Activated T-helper 1 cell treated with Interleukin-2 at 50 U/mL for 16 hours (primary cell): Measurements from ENCODE around the gene KIF5C.

Source experiments
- DNase-seq: peaks from one replicate; pipeline ENCODE4 v3.0.0-alpha.2; 2020; ENCODE audit warnings: low read depth

Gene KIF5C

GRCh38 chr2:148924514-148925178 is 49.6 kb downstream of the KIF5C start:
- DNase-seq: no peak

DNA sequence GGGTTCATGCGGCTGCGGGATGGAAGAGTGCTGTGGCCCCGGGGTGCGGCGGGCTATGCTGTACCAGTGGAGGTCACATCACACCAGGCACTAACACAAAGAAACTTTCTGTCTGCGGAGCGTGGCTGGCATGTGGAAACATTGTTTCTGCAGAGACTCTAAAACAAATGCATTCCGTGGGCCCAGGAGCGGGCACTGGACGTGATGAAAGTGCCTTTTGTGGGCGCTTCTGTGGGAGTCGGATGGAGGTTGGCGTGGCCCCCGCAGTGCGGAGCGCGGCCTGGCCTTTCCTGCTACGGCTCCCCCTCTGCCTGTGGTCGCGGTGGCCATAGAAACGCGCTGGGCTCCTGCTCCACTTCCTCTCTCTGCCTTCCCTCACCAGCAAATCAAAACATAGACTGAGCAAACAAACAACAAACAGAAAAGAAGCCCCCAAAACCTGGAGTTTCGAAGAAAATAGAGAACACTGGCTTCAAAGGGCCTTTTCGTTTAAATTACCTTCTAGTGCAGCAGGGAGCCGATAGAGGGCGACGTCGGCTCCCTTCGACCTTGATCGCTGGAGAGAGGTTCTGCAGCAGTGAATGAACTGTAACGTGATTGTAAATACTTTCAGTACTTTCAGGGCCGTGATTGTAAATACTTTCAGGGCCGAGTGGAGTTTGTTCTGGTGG is 51.4 kb downstream of the KIF5C start:
- peak; percentile 34 for DNase-seq

- peak; percentile 1 for DNase-seq
Observed at GRCh38 chr2:148926981-148927401, 52.0 kb downstream of the KIF5C start.

GRCh38 chr2:148928395-148928794 is 53.4 kb downstream of the KIF5C start:
- DNase-seq: no peak

GRCh38 chr2:148930046-148930775 is 55.2 kb downstream of the KIF5C start:
- no peak for DNase-seq

DNA sequence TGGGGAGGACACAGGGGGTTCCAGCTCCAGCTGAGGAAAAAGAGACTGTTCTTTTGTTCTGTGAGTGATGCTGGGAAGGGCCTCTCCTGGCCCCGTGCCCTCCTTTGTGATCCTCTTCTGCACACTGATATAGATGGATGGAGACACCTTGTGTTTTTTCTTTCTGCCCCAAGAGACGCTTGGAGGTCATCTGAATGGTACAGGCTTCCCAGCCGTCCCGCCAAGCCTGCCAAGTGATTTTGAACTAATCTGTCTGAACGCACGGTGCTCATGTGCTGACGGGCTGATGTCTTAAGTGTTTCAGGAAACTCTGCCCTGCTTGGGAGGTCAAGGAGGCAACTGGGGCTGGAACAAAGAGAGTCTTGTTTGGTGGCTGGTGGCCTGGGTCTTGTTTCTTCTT is 57.5 kb downstream of the KIF5C start:
- DNase-seq: no peak

GRCh38 chr2:148933456-148933855 is 58.4 kb downstream of the KIF5C start:
- no peak for DNase-seq

- DNase-seq: no peak
Observed at GRCh38 chr2:148935791-148936190, 60.8 kb downstream of the KIF5C start.

DNA sequence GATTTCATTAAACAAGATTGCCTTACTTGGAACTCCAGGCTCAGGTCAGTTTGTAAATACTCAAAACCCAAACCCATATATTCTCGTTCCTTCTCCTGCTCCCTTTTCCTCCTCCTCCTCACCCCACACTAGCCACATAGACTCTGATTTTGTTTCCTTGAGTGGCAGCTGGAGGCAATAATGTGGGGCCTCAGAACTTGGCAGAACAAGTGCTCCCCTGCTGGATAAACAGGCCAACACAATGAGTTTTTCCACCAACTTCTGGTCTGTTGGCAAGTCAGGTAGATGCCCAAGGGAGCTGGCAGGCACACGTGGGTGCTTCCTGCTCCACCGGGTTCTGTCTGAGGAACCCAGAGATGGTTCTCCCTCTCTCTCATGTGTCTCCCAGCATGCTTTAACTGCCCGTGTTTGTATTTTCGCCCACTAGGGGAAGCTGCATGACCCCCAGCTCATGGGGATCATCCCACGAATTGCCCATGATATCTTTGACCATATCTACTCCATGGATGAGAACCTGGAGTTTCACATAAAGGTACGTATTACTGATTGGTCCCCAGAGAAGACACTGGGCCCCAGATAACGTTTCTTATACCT is 61.9 kb downstream of the KIF5C start:
- DNase-seq: no peak

DNA sequence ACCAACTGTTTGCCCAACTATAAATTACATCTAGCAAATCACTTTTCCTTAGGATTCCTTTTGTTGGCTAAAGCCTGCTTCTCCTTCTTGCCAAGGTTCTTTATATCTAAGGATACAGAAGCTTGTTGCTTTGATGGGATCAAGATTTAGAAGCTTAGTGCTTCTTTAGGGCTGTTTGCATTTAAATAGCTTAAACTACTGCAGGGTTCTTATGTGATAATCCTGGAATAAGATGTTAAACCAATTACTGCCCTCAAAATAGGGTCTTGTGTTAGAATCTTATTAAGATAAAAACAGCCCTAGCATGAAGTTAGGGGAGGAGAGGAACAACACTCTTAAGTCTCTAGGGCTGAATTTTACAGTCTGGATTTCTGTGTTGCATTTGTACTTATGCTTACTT is 64.2 kb downstream of the KIF5C start:
- no peak for DNase-seq

DNA sequence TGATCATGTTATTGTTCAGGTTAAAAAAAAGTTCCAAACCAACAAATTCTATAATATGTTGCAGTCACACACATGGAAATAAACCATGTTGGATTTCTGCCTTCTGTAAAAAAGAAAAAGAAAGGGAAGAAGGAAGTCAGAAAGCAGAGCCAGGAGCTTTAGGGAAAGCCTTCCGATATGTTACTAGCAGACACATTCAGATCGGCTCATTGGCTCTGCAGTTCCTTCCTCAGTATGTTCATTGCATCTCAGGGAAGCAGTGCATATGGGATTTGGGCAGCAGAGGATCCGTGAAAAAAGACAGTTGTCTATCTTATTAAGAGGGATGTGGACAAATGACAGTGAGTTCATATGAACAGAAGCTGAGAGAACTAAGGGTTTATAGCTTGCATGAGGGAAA is 68.1 kb downstream of the KIF5C start:
- no peak for DNase-seq

DNA sequence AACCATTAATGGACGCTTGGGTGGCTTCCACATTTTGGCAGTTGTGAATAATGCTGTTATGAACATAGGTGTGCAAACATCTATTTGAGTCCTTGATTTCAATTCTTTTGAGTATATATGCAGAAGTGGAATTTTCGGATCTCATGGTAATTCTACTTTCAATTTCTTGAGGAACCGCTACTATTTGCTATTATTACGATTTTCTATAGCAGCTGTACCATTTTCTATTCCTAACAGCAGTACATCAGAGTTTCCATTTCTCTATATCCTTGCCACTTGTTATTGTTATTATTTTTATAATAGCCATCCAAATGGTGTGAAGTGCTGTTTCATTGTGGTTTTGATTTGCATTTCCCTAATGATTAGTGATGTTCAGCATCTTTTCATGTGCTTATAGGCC is 69.5 kb downstream of the KIF5C start:
- DNase-seq: no peak

- DNase-seq: no peak
Observed at GRCh38 chr2:148947299-148947698, 72.3 kb downstream of the KIF5C start.

- DNase-seq: no peak
Observed at GRCh38 chr2:148948868-148949267, 73.8 kb downstream of the KIF5C start.

GRCh38 chr2:148949348-148949747 is 74.3 kb downstream of the KIF5C start:
- no peak for DNase-seq

- DNase-seq: no peak
Observed at GRCh38 chr2:148952621-148953020, 77.6 kb downstream of the KIF5C start.

- DNase-seq: no peak
Observed at GRCh38 chr2:148953426-148953825, 78.4 kb downstream of the KIF5C start.

GRCh38 chr2:148954536-148954935 is 79.5 kb downstream of the KIF5C start:
- no peak for DNase-seq

DNA sequence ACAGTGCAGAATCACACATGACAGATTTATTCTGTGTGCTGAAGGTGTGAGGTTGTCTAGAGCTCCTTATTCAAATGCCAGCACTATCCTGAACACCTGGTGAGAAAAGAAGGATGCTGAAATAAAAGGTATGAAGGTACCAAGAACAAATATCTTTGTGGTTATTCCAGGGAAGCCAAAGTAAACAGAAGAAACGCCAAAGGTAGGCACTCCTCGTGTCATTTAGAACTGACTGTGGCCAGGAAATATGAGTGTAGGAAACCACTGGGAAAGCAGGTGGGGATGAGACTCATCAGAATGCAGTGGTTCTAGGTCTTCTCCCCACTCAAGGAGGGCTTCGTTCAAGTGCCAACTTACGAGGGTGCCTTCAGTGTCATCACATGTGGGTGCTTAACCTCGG is 80.8 kb downstream of the KIF5C start:
- DNase-seq: no peak

DNA sequence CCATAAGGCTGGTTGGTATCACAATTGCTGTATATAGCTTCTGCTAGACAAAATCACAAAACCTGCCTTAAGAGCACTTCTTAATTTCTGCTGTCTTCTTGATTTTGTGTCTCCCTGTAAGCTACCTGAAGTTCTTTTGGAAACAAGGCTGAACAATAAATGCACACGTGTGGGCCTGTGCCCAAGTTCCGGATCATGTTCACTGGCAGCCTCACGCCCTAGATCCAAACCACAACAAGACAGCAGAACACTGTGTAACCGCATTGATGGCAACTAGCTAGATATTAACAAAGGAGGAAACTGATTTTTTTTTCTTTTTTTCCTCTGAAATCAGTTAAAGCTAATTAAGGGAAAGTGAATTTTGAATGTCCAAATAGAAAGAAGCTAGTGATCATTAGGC is 82.0 kb downstream of the KIF5C start:
- DNase-seq: no peak

DNA sequence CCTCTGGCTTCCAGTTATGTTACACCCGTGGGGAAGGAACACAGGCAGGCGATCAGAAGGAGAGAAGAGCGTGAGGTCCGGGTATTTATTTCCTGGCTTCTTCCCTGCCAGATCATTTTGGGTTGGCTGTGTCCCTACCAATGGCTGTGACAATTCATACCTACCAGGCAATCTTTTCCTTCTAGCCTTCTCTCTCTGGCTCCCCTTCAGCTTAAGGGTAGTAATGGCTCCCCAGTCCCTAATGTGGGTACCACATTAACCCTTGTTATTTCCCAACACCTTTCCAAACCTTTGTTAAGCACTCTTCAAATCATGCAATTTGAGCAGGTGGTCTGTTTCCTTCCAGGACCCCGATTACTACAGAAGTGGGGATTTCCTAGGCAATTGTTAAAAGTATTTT is 84.7 kb downstream of the KIF5C start:
- DNase-seq: no peak

DNA sequence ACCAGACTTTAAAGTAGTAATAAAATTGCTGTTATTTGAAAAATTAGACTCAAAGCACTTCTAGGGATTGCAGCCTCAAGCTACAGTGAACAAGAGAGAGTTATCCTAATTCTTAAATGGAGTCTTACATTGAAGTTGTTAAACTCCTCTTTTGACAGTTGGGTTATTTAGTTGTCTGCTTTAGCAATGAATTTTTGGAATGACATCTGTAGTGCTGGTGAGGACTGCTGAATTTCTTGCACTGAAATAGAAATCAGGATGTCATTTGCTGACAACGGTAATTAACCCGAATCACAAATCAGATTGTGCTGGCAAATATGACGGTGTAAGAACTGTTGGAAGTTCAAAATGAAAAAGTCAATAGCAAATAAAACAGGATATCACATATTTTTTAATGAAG is 85.5 kb downstream of the KIF5C start:
- no peak for DNase-seq

DNA sequence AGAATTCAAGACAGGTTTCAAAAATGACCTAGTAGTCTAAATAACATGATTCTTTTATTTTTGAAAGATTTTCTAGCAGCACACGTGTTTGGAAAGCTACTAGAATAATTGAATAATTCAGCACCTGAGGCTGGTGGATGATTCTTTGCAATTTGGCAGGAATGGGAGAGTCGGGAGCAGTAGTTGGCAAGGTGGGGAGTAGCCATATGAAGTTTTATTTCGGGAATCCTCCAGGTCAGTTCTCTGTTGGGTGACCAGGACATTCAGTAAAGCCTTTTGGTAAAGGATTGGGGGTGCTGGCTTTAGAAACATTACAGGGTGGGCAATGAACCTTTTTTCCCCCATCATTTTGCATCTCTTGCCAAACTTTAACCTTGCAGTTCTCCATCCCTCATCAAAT is 88.4 kb downstream of the KIF5C start:
- no peak for DNase-seq
